Activated CD4-positive, alpha-beta T cell treated with anti-CD3 and anti-CD28 coated beads, Interleukin-2, amount 50 U/mL, for 16 hours (primary cell): Measurements from ENCODE around the gene NREP.
A peak's percentile ranks its signal among the peaks of the same experiment; 100 is the strongest.

ENCODE experiments used
- DNase-seq: peaks from one replicate; pipeline ENCODE4 v3.0.0-alpha.2; 2020

The NREP gene

DNA sequence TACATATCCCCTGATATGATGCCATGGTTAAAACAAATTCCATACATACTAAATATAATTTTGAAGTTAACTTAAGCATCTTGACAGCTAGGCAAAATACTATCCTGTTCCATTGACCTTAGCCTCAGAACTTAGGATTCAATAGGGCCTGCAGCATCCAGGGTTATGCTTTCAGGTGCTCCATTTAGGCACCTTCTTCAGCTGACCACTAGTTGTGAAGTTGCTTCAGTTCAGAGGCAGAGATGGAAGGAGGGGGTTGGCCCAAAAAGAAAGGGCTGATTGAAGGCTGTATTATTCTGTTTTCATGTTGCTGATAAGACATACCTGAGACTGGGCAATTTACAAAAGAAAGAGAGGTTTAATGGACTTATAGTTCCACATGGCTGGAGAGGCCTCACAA lies 7.0 kb upstream of the NREP start:
- DNase-seq: no peak

DNA sequence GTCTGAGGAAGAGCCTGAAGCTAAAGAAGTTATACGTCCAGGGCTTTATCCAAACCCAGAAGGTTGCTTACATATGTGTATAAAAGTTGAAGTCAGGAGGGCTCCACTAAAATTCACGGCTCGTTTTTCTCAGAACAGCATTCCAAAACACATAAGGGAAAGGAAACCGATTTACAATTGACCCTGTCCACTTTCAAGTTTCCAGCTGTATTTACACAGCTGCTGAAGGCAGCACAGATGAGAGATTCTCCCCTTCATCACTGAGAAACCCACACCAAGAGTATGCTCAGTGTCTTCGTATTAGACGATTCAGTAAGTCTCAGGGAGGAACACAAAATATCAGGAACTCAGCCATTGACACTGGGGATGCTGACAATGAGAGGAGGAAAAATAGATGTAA lies 5.9 kb upstream of the NREP start:
- DNase-seq: no peak

DNA sequence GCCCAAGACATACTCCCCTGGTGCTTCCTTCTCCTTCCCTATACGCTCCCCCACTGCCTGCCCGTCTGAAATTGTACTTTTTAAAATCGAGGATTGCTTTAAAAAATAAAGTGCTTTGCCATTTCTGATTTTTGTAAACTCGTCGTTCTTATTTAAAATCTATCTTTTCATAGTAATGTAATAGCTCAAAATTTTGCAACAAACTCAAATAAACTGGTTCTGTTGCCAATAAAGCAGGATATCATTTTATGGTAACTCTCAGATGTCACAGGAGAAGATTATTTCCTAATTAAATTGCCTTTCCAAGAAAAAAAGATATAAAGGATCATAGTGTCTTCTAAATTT lies 1.3 kb upstream of the NREP start:
- DNase-seq: no peak

GRCh38 chr5:111757355-111758283 lies 625 bp upstream of the NREP start:
- peak; percentile 83 for DNase-seq

- no peak for DNase-seq
Observed at GRCh38 chr5:111755942-111756381, 1.0 kb downstream of the NREP start.

DNA sequence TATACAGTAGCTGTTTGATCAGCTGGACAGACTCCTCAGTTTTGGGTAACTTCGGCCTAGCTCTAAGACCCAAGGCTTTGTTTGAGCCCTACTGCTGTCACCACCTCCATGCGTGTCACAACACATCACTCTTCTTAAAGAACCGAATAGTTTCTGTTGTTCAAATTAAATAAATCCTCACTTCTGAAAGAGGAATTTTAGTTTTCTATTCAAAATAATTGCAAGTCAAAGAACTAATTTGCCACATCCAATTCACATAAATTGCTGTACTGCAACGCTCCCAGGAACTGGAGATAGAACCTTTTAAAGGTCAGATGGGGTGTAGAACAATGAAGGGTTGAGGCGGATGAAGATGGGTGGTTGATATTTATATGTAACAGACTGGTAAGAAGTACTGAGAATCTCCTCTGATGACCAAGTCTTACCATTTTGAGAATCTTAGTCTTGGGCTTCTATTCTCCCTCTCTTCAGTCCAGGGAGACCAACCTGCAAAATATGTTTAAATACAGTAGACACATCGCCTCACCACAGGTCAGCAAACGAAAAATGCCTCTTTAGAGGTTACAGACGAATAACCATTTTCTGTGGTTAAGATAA lies 1.6 kb downstream of the NREP start:
- no peak for DNase-seq

GRCh38 chr5:111753884-111754589 lies 3.0 kb downstream of the NREP start:
- DNase-seq: no peak

GRCh38 chr5:111752426-111752965 lies 4.5 kb downstream of the NREP start:
- no peak for DNase-seq

GRCh38 chr5:111749303-111750026 lies 7.5 kb downstream of the NREP start:
- no peak for DNase-seq

- DNase-seq: no peak
Observed at GRCh38 chr5:111748304-111748763, 8.7 kb downstream of the NREP start.

DNA sequence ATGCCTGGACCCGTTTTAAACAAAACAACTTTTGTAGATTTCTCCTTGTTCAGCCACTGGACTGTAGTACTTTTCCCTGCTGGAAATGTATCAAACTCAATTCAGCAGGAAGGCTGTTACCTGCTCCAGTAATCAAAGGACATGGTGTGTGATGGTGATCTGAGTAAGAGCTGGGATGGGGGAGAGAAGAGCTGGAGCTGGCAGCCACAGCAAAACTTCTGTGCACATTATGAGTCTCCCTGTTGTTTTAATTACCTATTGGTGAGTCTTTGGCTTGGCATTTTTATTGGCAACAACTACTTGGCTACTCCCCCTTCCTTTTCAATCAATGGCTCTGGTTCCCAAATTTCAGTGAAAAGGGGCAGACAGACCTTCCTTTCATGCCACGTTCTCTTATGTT lies 9.7 kb downstream of the NREP start:
- no peak for DNase-seq

DNA sequence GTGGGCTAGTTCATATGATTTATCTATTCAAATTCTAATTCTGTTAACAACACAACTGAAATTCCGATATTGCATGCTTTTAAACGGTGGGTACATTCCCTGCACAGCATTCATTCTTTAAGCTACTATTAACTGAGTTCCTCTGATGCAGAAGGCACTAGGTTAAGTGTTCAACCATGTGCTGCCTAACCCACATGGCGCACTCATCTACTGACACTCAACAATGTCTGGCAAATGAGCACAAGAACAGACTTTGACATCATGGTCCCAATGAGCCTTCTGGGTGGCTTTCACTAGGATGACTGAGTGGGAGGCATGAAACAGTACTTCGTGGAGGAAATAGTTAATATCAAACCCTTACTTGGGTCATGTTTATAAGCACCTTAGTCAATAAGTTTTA lies 10.2 kb downstream of the NREP start:
- DNase-seq: no peak

DNA sequence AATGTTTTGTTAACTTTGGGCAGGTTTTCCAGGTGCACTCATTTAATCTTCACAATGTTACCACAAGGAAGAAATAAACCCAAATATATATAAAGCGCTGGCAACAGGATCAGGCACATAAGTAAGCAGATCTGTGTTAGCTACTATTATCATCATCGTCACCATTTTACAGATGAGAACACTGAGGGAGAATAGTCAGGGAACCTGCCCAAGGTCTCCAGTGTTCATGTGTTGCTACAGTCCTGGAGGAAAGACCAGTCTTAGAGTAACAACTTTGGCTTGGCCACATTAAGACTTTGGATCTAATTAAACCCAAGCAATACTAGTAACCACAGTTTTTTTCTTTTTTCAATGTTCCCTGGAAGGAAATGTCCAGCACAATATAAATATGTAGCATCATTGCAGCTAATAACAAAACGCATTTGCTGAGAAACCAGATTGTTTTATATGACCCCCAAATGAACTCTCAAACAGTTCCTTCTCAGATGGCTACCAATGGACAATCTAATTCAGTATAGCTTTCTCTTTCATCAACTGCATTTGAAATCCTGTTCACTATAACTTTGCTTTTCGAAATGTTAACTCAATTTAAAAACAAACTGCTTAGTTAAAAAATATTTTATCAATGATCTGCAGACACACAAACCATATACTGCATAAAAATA lies 11.8 kb downstream of the NREP start:
- no peak for DNase-seq

- DNase-seq: no peak
Observed at GRCh38 chr5:111744455-111744854, 12.5 kb downstream of the NREP start.

DNA sequence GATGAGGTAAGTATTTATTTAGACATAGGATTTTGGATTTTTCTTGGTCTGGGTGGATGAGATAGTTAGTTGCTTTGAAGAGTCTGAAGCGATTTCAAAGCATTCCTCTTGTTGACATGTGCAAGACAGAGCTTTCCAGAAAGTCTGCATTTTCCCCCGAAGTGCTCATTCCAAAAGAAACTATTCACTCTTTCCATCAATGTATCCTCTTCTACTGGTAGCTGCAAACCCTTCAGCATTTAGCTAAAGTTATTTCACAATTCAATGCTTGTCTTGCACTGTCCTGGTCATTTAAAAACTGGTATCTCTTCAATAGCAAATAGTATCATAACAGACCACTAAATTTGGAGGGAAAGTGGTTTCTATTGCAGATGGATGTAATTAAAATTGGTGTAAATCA lies 13.0 kb downstream of the NREP start:
- DNase-seq: no peak

DNA sequence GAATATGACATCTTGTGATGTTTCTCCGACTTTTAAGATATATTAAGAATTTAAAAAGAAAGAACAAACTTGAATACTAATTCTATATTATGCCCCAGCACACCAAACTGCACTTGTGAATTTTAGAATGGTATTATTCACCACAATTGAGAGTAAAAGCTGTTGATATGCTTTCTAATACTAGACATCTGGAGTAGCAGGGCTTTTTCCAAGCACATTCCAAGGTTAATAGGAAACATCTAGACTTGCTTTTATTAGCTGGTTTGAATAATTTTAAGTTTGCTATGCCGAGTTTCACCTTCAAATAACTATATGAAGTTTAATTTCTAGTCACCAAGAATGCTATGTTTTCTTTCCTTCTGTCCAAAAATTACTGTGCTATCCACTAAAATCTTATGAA lies 13.5 kb downstream of the NREP start:
- DNase-seq: no peak

GRCh38 chr5:111742177-111742994 lies 14.6 kb downstream of the NREP start:
- DNase-seq: no peak

- no peak for DNase-seq
Observed at GRCh38 chr5:111741278-111741677, 15.7 kb downstream of the NREP start.

DNA sequence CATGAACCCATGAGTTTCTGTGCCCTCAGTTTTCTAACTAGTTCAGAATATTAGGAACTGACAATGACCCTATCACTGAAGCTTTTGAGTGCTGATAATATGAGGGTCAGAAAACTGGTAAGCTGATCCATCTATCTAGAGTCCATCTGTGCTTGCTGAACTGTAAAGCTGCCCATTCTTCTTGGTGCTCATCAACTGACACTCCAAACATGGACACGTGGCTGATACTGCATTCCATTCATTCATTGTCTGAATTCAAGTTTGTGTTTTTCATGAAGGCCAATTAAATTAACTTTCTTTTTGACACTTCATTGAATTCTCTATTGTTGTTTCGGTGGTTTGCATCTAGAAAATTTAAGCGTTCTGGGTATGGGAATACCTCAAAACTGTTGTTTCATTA lies 17.6 kb downstream of the NREP start:
- DNase-seq: no peak

- no peak for DNase-seq
Observed at GRCh38 chr5:111738118-111738517, 18.9 kb downstream of the NREP start.

- DNase-seq: no peak
Observed at GRCh38 chr5:111737716-111738115, 19.3 kb downstream of the NREP start.
